WTC11 (cell line): ENCODE results near the gene ALK. TPM values are rescaled to one million over a fixed set of nuclear protein-coding genes. Genes with fewer than 3 reads are reported as not detected.

Experiments used
- ATAC-seq: fragments of 200-7000 bp; cut with Tn5 transposase; 2 replicates; pipeline ENCODE4 v1.10.0; 2021; ENCODE audit warnings: mild to moderate bottlenecking, moderate library complexity
- CTCF ChIA-PET: fragments of 300-600 bp; sonication (Branson Sonifier 250); formaldehyde crosslinking; loops from one replicate; lab custom pipeline; 2021; ENCODE audit warnings: antibody characterized with exemption; lab: Charles Lee
- POLR2A ChIA-PET: fragments of 350-600 bp; sonication (Branson Sonifier 250); formaldehyde crosslinking; loops from one replicate; lab custom pipeline; 2021; ENCODE audit warnings: antibody characterized with exemption; lab: Charles Lee
- DNase-seq: peaks from one replicate; pipeline ENCODE4 v3.0.0; 2021; ENCODE audit warnings: low spot score
- H3K27ac Mint-ChIP-seq: 2 replicates; pipeline ENCODE4 v1.8.0; 2021; ENCODE audit warnings: mixed read lengths
- H3K27me3 Mint-ChIP-seq: 2 replicates; pipeline ENCODE4 v1.8.0; 2021; ENCODE audit warnings: low read depth, mild to moderate bottlenecking, moderate library complexity, mixed read lengths
- H3K36me3 Mint-ChIP-seq: 2 replicates; pipeline ENCODE4 v1.8.0; 2021; ENCODE audit warnings: mixed read lengths
- H3K4me1 Mint-ChIP-seq: 2 replicates; pipeline ENCODE4 v1.8.0; 2022; ENCODE audit warnings: mixed read lengths
- H3K4me3 Mint-ChIP-seq: 2 replicates; pipeline ENCODE4 v1.8.0; 2021; ENCODE audit warnings: mild to moderate bottlenecking, moderate library complexity, mixed read lengths
- H3K9me3 Mint-ChIP-seq: 2 replicates; pipeline ENCODE4 v1.8.0; 2021; ENCODE audit warnings: mixed read lengths
- ATF2 ChIP-seq: sonication (generic); formaldehyde crosslinking; IDR thresholded peaks from 2 replicates; pipeline ENCODE4 v1.8.1; 2022; ENCODE audit warnings: low read depth, missing genetic modification reagents, borderline replicate concordance
- CDX4 ChIP-seq: fragments of 250-450 bp; sonication (Bioruptor Pico); IDR thresholded peaks from 2 replicates; pipeline ENCODE4 v1.9.0; 2021; ENCODE audit warnings: moderate library complexity, mild to moderate bottlenecking, inconsistent platforms, borderline replicate concordance
- CREB1 ChIP-seq: sonication (generic); formaldehyde crosslinking; IDR thresholded peaks from 2 replicates; pipeline ENCODE4 v1.8.0; 2023; ENCODE audit warnings: mild to moderate bottlenecking, missing genetic modification reagents
- E2F1 ChIP-seq: sonication (generic); formaldehyde crosslinking; IDR thresholded peaks from 2 replicates; pipeline ENCODE4 v1.8.0; 2022; ENCODE audit warnings: mild to moderate bottlenecking, missing genetic modification reagents
- JUN ChIP-seq: sonication (generic); formaldehyde crosslinking; IDR thresholded peaks from 2 replicates; pipeline ENCODE4 v1.8.0; 2023; ENCODE audit warnings: mild to moderate bottlenecking, missing genetic modification reagents
- NR1H2 ChIP-seq: sonication (generic); formaldehyde crosslinking; IDR thresholded peaks from 2 replicates; pipeline ENCODE4 v1.9.0; 2021; ENCODE audit warnings: mild to moderate bottlenecking, moderate library complexity, missing genetic modification reagents
- NR3C1 ChIP-seq: sonication (generic); formaldehyde crosslinking; conservative IDR thresholded peaks from 2 replicates; pipeline ENCODE4 v1.8.1; 2023; ENCODE audit warnings: low read depth, mild to moderate bottlenecking, missing genetic modification reagents
- TCF7 ChIP-seq: sonication (generic); formaldehyde crosslinking; IDR thresholded peaks from 2 replicates; pipeline ENCODE4 v1.8.0; 2022; ENCODE audit warnings: mild to moderate bottlenecking, low read depth, missing genetic modification reagents, moderate library complexity
- ZBTB43 ChIP-seq: sonication (generic); formaldehyde crosslinking; IDR thresholded peaks from 2 replicates; pipeline ENCODE4 v1.8.1; 2023; ENCODE audit warnings: mild to moderate bottlenecking, missing genetic modification reagents
- ZNF138 ChIP-seq: sonication (generic); formaldehyde crosslinking; conservative IDR thresholded peaks from 2 replicates; pipeline ENCODE4 v1.8.1; 2022; ENCODE audit warnings: mild to moderate bottlenecking, moderate library complexity, missing genetic modification reagents
- ZNF219 ChIP-seq: sonication (generic); formaldehyde crosslinking; IDR thresholded peaks from 2 replicates; pipeline ENCODE4 v1.8.0; 2023; ENCODE audit warnings: missing genetic modification reagents, mild to moderate bottlenecking, borderline replicate concordance
- ZNF263 ChIP-seq: sonication (generic); formaldehyde crosslinking; IDR thresholded peaks from 2 replicates; pipeline ENCODE4 v1.8.1; 2022; ENCODE audit warnings: low read depth, mild to moderate bottlenecking, moderate library complexity, missing genetic modification reagents
- ZNF532 ChIP-seq: fragments of 250-450 bp; sonication (Bioruptor Pico); IDR thresholded peaks from 2 replicates; pipeline ENCODE4 v1.9.0; 2021; ENCODE audit warnings: mild to moderate bottlenecking, borderline replicate concordance
- ZNF671 ChIP-seq: fragments of 250-450 bp; sonication (Bioruptor Pico); IDR thresholded peaks from 2 replicates; pipeline ENCODE4 v1.8.0; 2021; ENCODE audit warnings: mild to moderate bottlenecking
- total RNA-seq: library from RNA; stranded (reverse); gene quantifications from 3 replicates; pipeline ENCODE4 v1.2.3, GENCODE V29; 2021

ALK gene
- total RNA-seq, 1 experiment from 2014 or later, result not detected

GRCh38 chr2:29763371-29763770 is 158.0 kb downstream of the ALK start:
- CTCF ChIA-PET, result no interaction called here
- POLR2A ChIA-PET, result no interaction called here
- H3K4me1 Mint-ChIP-seq, result no peaks in the 10 kb centered on the region; the same call in 1 of the 2 replicates

More at GRCh38 chr2:29763371-29763770, 158.0 kb downstream of the ALK start:
- TF ChIP-seq CREB1 (CRISPR knock-in tag) (no peak), NR1H2 (CRISPR knock-in tag) (no peak), ZNF138 (CRISPR knock-in tag) (no peak), ZNF671 (CRISPR knock-in tag) (no peak), E2F1 (CRISPR knock-in tag) (no peak), TCF7 (no peak), NR3C1 (CRISPR knock-in tag) (no peak), JUN (CRISPR knock-in tag) (no peak), CDX4 (CRISPR knock-in tag) (no peak), ZNF219 (CRISPR knock-in tag) (no peak), ZBTB43 (CRISPR knock-in tag) (no peak), ATF2 (no peak), ZNF263 (no peak), ZNF532 (CRISPR knock-in tag) (no peak)
- Mint-ChIP-seq H3K9me3 (no peaks in the 10 kb centered on the region), H3K27me3 (no peaks in the 10 kb centered on the region), H3K4me3 (no peak overlapping the region), H3K36me3 (no peaks in the 10 kb centered on the region), H3K27ac (no peak overlapping the region)
- ATAC-seq, result no peak
- no peak for DNase-seq
